K562 (cell line): Measurements from ENCODE around the gene POMT2. TPM values are rescaled to one million over a fixed set of nuclear protein-coding genes. Genes with fewer than 3 reads are reported as not detected.

ENCODE experiments used
- ATAC-seq: fragments of 200-7000 bp; cut with Tn5 transposase; 3 replicates; pipeline ENCODE4 v1.9.1; 2020; ENCODE audit warnings: moderate library complexity
- BruUV-seq: library from RNA; stranded (reverse); fragments of 400-500 nt; replicated peaks from 2 replicates; lab custom pipeline; 2021; lab: Mats Ljungman, UMichigan
- CTCF ChIA-PET: fragments of 300-600 bp; formaldehyde crosslinking; extraction: SDS; loops from one replicate; lab custom pipeline; 2021; ENCODE audit warnings: low intra/inter-chr PET ratio; lab: Yijun Ruan, JAX
- POLR2A ChIA-PET: fragments of 300-600, 350-650 bp; sonication (Branson Sonifier 250); formaldehyde crosslinking; extraction: SDS; loops from one replicate; lab custom pipeline; 2021; ENCODE audit warnings: antibody characterized with exemption, inconsistent platforms; lab: Yijun Ruan, JAX
- DNase-seq, 4 experiments: peaks; one replicate each; pipeline versions ENCODE4 v3.0.0 to v3.0.0-alpha.2; 2011 to 2018; ENCODE audit warnings: low spot score in 3 of 4, mixed read lengths in 3 of 4; ENCODE audit errors: extremely low read depth in 1 of 4
- FAIRE-seq: peaks from 2 replicates; lab custom pipeline; 2011; peaks lifted over from hg19 to GRCh38; lab: Jason Lieb, UNC
- H2AFZ ChIP-seq: 2 replicates; pipeline ENCODE4 v1.6.0; 2011; ENCODE audit warnings: low read depth, low read length, control low read depth, inconsistent platforms
- H3K27ac ChIP-seq: fragments of 200-600 bp; 3 replicates; pipeline ENCODE4 v1.8.0; 2011; ENCODE audit warnings: low read depth, mild to moderate bottlenecking, control low read depth, inconsistent platforms, low read length, moderate library complexity, mixed read lengths; ENCODE audit errors: extremely low read depth
- H3K27me3 ChIP-seq, 2 experiments: fragments of 300-600 bp in 1 of 2; 2 replicates in 1 of 2; 3 replicates in 1 of 2; pipeline versions ENCODE4 v1.6.0 to v1.8.0; 2011; ENCODE audit warnings: inconsistent platforms in 2 of 2, low read length in 2 of 2, mild to moderate bottlenecking in 1 of 2, mixed read lengths in 1 of 2, moderate library complexity in 1 of 2; ENCODE audit not compliant: control insufficient read depth in 2 of 2, insufficient read depth in 2 of 2
- H3K36me3 ChIP-seq: fragments of 300-600 bp; 3 replicates; pipeline ENCODE4 v1.8.0; 2011; ENCODE audit warnings: mild to moderate bottlenecking, low read length, inconsistent platforms; ENCODE audit not compliant: control insufficient read depth, insufficient read depth
- H3K4me1 ChIP-seq, 2 experiments: fragments of 200-600 bp in 1 of 2; replicated peaks in 1 of 2; 2 replicates in 1 of 2; 3 replicates in 1 of 2; pipeline versions ENCODE4 v1.5.1 to v1.8.0; 2011; ENCODE audit warnings: inconsistent platforms in 2 of 2, low read length in 2 of 2, mild to moderate bottlenecking in 1 of 2, mixed read lengths in 1 of 2, moderate library complexity in 1 of 2; ENCODE audit not compliant: control insufficient read depth in 2 of 2, insufficient read depth in 2 of 2
- H3K4me2 ChIP-seq: 2 replicates; pipeline ENCODE4 v1.6.1; 2011; ENCODE audit warnings: low read length, control low read depth, inconsistent platforms, mixed read lengths; ENCODE audit not compliant: insufficient read depth
- H3K4me3 ChIP-seq: fragments of 200-600 bp; sonication (generic), shearing (Covaris generic); 2 replicates; pipeline ENCODE4 v1.5.1; 2016; ENCODE audit warnings: control low read depth, inconsistent platforms
- H3K79me2 ChIP-seq: fragments of 200-600 bp; 3 replicates; pipeline ENCODE4 v1.8.0; 2011; ENCODE audit warnings: low read length, inconsistent platforms; ENCODE audit not compliant: control insufficient read depth, insufficient read depth
- H3K9ac ChIP-seq, 2 experiments: 2 replicates each; pipeline versions ENCODE4 v1.6.0 to v1.6.1; 2011; ENCODE audit warnings: low read depth in 2 of 2, low read length in 2 of 2, control low read depth in 1 of 2, inconsistent platforms in 1 of 2, mild to moderate bottlenecking in 1 of 2, mixed read lengths in 1 of 2; ENCODE audit not compliant: insufficient read depth in 1 of 2
- H3K9me1 ChIP-seq: one replicate; pipeline ENCODE4 v1.6.0; 2011; ENCODE audit warnings: inconsistent platforms, mild to moderate bottlenecking, low read length, moderate library complexity; ENCODE audit not compliant: control insufficient read depth, insufficient read depth
- H3K9me3 ChIP-seq: replicated peaks from 2 replicates; pipeline ENCODE4 v1.5.1; 2011; ENCODE audit warnings: low read depth, low read length, inconsistent platforms; ENCODE audit not compliant: control insufficient read depth, insufficient read depth
- H4K20me1 ChIP-seq: replicated peaks from 2 replicates; pipeline ENCODE4 v1.6.1; 2011; ENCODE audit warnings: low read length, inconsistent platforms, mixed read lengths; ENCODE audit not compliant: control insufficient read depth, insufficient read depth
- BRF1 ChIP-seq: IDR thresholded peaks from 3 replicates; pipeline ENCODE4 v1.6.1; 2011; ENCODE audit warnings: borderline replicate concordance, mild to moderate bottlenecking; ENCODE audit not compliant: insufficient read length; ENCODE audit errors: extremely low read depth
- GTF2E2 ChIP-seq: fragments of 200-800 bp; sonication (Bioruptor generic); IDR thresholded peaks from 2 replicates; pipeline ENCODE4 v1.6.1; 2016; ENCODE audit warnings: missing genetic modification characterization, missing compliant biosample characterization
- HDAC1 ChIP-seq, 2 experiments: fragments of 450-650 bp; IDR thresholded peaks; 2 replicates each; pipeline ENCODE4 v1.6.1; 2016 to 2017; ENCODE audit warnings: inconsistent platforms in 1 of 2, mild to moderate bottlenecking in 1 of 2, moderate library complexity in 1 of 2
- LCOR ChIP-seq: sonication (generic); formaldehyde crosslinking; IDR thresholded peaks from 2 replicates; pipeline ENCODE4 v1.8.0; 2022; ENCODE audit warnings: mild to moderate bottlenecking, missing genetic modification reagents
- NCOA4 ChIP-seq: fragments of 450-650 bp; IDR thresholded peaks from 2 replicates; pipeline ENCODE4 v1.6.1; 2018; ENCODE audit warnings: mild to moderate bottlenecking; ENCODE audit not compliant: partially characterized antibody
- PHF20 ChIP-seq: fragments of 450-650 bp; IDR thresholded peaks from 2 replicates; pipeline ENCODE4 v1.6.1; 2018; ENCODE audit not compliant: partially characterized antibody
- RAD21 ChIP-seq, 2 experiments: fragments of 250-450 bp in 1 of 2; fragments of 450-650 bp in 1 of 2; sonication (Bioruptor Pico) in 1 of 2; formaldehyde crosslinking in 1 of 2; IDR thresholded peaks in 1 of 2; conservative IDR thresholded peaks in 1 of 2; 2 replicates each; pipeline versions ENCODE4 v1.4.0 to v1.8.0; 2020 to 2022; ENCODE audit warnings: mild to moderate bottlenecking in 2 of 2, moderate library complexity in 1 of 2
- RBFOX2 ChIP-seq: fragments of 200-400 bp; formaldehyde crosslinking; IDR thresholded peaks from 2 replicates; pipeline ENCODE4 v1.6.1; 2017; ENCODE audit warnings: low read depth, mild to moderate bottlenecking, low read length, moderate library complexity
- RHOXF2B ChIP-seq: fragments of 250-450 bp; sonication (Bioruptor Pico); conservative IDR thresholded peaks from 2 replicates; pipeline ENCODE4 v1.5.1; 2021
- ZNF175 ChIP-seq: fragments of 200-800 bp; sonication (Bioruptor generic); IDR thresholded peaks from 2 replicates; pipeline ENCODE4 v1.6.1; 2016; ENCODE audit warnings: low read depth, mild to moderate bottlenecking, missing genetic modification characterization, missing compliant biosample characterization
- ZNF696 ChIP-seq: fragments of 250-450 bp; sonication (Bioruptor Pico); conservative IDR thresholded peaks from 2 replicates; pipeline ENCODE4 v1.4.0; 2020; ENCODE audit warnings: mild to moderate bottlenecking, moderate library complexity
- WGBS: fragments of 100-300 bp; shearing (Covaris generic); methylation state at CpG from one replicate; pipeline ENCODE4 v1.1.6; 2016; ENCODE audit warnings: low coverage, mixed read lengths; ENCODE audit not compliant: insufficient coverage; ENCODE audit errors: missing lambda C conversion rate; 5-methylcytosine and 5-hydroxymethylcytosine counted together
- in situ Hi-C: fragments of 300-500 bp; cut with MboI; formaldehyde crosslinking; loops from 4 replicates; pipeline ENCODE4 v1.15.0; 2018; ENCODE audit warnings: inconsistent platforms, mixed read lengths
- intact Hi-C: fragments of 100-400 bp; cut with micrococcal nuclease; formaldehyde crosslinking; loops from 2 replicates; pipeline ENCODE4 v1.14.2; 2022
- polyA plus RNA-seq, 8 experiments: library from polyadenylated mRNA; depleted of rRNA in 4 of 8; stranded (reverse) in 5 of 8; unstranded in 3 of 8; fragments of >200 nt; fragmentation: Nextera tagmentation in 2 of 8; fragmentation: Illumina TruSeq in 1 of 8; extraction: Ambion mirVana in 2 of 8; extraction: Trizol in 1 of 8; gene quantifications; 2 replicates each; pipeline versions ENCODE4 v1.2.1 to v1.2.3, GENCODE V29; 2011 to 2014; ENCODE audit warnings: inconsistent platforms in 1 of 8, missing spikeins in 1 of 8
- total RNA-seq, 7 experiments: library from RNA; depleted of rRNA in 6 of 7; stranded (reverse); fragments of >200 nt in 6 of 7; fragmentation: Illumina TruSeq in 2 of 7; extraction: Trizol in 2 of 7; gene quantifications; 2 replicates each; pipeline versions ENCODE4 v1.2.1 to v1.2.3, GENCODE V29; 2011 to 2021; ENCODE audit warnings: low replicate concordance in 1 of 7
- TF ChIP-seq, protein P1 (sequence below): fragments of 250-450 bp; sonication (Bioruptor Pico); IDR thresholded peaks from 2 replicates; pipeline ENCODE4 v1.4.0; 2020
- TF ChIP-seq, protein P2 (sequence below): fragments of 450-650 bp; IDR thresholded peaks from 2 replicates; pipeline ENCODE4 v1.6.1; 2016; ENCODE audit warnings: missing biosample characterization, missing genetic modification characterization

POMT2 gene
- total and polyA plus RNA-seq, 9 of the 15 experiments (the other 6 are each of a cell fraction or from before 2014, with no cell fraction given), result 0.39 to 16.6 (median 7.8) TPM

DNA sequence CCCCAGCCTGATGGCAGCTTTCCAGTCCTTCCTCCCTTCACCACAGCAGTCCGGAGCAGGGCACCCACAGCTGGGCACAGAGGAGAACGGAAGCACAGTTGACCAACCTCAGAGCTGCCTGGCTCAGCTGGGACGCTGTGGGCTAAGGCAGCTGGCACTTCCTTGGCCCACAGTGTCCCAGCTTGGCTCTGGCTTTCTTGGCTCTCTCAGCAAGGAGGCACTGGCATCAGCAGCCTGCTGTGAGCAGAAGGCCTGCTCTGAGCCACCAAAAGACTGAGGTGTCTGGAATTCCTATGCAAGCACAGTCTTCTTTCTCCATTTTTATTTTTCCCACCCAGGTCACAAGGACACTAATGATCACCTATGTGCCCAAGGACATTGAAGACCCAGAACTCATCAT, 82.3 kb downstream of the POMT2 start:
- TF ChIP-seq RBFOX2, result no peak
- no peak for TF ChIP-seq RAD21 (CRISPR knock-in tag; conservative IDR thresholded peaks at IDR 0.05 in 1 of 2, IDR thresholded peaks at IDR 0.05 in 1 of 2)
- TF ChIP-seq ZNF175 (CRISPR knock-in tag), result no peak
- TF ChIP-seq HDAC1 (IDR thresholded peaks at IDR 0.05), result no peak
- TF ChIP-seq GTF2E2, result no peak
- no peak for TF ChIP-seq RHOXF2B (CRISPR knock-in tag)
- TF ChIP-seq, protein P1, sequence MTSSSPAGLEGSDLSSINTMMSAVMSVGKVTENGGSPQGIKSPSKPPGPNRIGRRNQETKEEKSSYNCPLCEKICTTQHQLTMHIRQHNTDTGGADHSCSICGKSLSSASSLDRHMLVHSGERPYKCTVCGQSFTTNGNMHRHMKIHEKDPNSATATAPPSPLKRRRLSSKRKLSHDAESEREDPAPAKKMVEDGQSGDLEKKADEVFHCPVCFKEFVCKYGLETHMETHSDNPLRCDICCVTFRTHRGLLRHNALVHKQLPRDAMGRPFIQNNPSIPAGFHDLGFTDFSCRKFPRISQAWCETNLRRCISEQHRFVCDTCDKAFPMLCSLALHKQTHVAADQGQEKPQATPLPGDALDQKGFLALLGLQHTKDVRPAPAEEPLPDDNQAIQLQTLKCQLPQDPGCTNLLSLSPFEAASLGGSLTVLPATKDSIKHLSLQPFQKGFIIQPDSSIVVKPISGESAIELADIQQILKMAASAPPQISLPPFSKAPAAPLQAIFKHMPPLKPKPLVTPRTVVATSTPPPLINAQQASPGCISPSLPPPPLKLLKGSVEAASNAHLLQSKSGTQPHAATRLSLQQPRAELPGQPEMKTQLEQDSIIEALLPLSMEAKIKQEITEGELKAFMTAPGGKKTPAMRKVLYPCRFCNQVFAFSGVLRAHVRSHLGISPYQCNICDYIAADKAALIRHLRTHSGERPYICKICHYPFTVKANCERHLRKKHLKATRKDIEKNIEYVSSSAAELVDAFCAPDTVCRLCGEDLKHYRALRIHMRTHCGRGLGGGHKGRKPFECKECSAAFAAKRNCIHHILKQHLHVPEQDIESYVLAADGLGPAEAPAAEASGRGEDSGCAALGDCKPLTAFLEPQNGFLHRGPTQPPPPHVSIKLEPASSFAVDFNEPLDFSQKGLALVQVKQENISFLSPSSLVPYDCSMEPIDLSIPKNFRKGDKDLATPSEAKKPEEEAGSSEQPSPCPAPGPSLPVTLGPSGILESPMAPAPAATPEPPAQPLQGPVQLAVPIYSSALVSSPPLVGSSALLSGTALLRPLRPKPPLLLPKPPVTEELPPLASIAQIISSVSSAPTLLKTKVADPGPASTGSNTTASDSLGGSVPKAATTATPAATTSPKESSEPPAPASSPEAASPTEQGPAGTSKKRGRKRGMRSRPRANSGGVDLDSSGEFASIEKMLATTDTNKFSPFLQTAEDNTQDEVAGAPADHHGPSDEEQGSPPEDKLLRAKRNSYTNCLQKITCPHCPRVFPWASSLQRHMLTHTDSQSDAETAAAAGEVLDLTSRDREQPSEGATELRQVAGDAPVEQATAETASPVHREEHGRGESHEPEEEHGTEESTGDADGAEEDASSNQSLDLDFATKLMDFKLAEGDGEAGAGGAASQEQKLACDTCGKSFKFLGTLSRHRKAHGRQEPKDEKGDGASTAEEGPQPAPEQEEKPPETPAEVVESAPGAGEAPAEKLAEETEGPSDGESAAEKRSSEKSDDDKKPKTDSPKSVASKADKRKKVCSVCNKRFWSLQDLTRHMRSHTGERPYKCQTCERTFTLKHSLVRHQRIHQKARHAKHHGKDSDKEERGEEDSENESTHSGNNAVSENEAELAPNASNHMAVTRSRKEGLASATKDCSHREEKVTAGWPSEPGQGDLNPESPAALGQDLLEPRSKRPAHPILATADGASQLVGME (CRISPR knock-in tag), result no peak
- no peak for TF ChIP-seq LCOR (CRISPR knock-in tag)
- TF ChIP-seq ZNF696, result no peak
- TF ChIP-seq BRF1, result no peak
- TF ChIP-seq PHF20, result no peak
- TF ChIP-seq NCOA4, result no peak
- TF ChIP-seq, protein P2, sequence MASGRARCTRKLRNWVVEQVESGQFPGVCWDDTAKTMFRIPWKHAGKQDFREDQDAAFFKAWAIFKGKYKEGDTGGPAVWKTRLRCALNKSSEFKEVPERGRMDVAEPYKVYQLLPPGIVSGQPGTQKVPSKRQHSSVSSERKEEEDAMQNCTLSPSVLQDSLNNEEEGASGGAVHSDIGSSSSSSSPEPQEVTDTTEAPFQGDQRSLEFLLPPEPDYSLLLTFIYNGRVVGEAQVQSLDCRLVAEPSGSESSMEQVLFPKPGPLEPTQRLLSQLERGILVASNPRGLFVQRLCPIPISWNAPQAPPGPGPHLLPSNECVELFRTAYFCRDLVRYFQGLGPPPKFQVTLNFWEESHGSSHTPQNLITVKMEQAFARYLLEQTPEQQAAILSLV (tag), result no peak
- in situ Hi-C loops (no loop called here), intact Hi-C loops (no loop called here)
- no peak overlapping the region for H3K4me2 ChIP-seq
- 0% methylated on average over 3 of the region's 3 CpGs for WGBS
- ChIA-PET CTCF (no interaction called here), POLR2A (interaction anchor here (0.5 to 0.7 kb wide), 2 partner anchors 9 to 287 kb away, joined by 3 read pairs; no protein-coding TSS in a partner anchor)
- H3K27me3 ChIP-seq, result peaks cover 0 to 15% of the 10 kb centered on the region in 2 experiments; a peak in 3 of 5 replicates
- H3K36me3 ChIP-seq, result no peaks in the 10 kb centered on the region
- FAIRE-seq, result no peak
- no peaks in the 10 kb centered on the region for H4K20me1 ChIP-seq
- H3K9me1 ChIP-seq, result no peaks in the 10 kb centered on the region
- H3K79me2 ChIP-seq, result no peaks in the 10 kb centered on the region
- no peak for DNase-seq
- no peak overlapping the region for H3K4me3 ChIP-seq
- H3K4me1 ChIP-seq, result no peaks in the 10 kb centered on the region; a peak in 1 of 5 replicates
- H3K9me3 ChIP-seq, result no peaks in the 10 kb centered on the region
- no peak overlapping the region for H3K27ac ChIP-seq
- no peak for ATAC-seq
- BruUV-seq, result no TSS peak
- no peak overlapping the region for H3K9ac ChIP-seq
- H2AFZ ChIP-seq, result no peak overlapping the region
